Trophoblast cell (in vitro differentiated cells and primary cell): ENCODE measurements around the gene GRID1.

Experiments used
- DNase-seq, 2 donors: peaks; one replicate each; pipeline ENCODE4 v3.0.0-alpha.2; 2016
- H2AFZ ChIP-seq: 2 replicates; pipeline ENCODE4 v1.6.1; 2013; ENCODE audit warnings: low read length, moderate library complexity, mild to moderate bottlenecking; ENCODE audit not compliant: insufficient read depth, poor library complexity
- H2AK5ac ChIP-seq: 2 replicates; pipeline ENCODE4 v1.6.1; 2013; ENCODE audit warnings: mild to moderate bottlenecking, low read length
- H2BK120ac ChIP-seq: 2 replicates; pipeline ENCODE4 v1.6.1; 2013; ENCODE audit warnings: low read length, mild to moderate bottlenecking, moderate library complexity; ENCODE audit not compliant: insufficient read depth, poor library complexity
- H2BK12ac ChIP-seq: 2 replicates; pipeline ENCODE4 v1.6.1; 2013; ENCODE audit warnings: mild to moderate bottlenecking, low read length, moderate library complexity
- H2BK5ac ChIP-seq: 2 replicates; pipeline ENCODE4 v1.6.1; 2013; ENCODE audit warnings: low read length, low read depth, moderate library complexity, mild to moderate bottlenecking; ENCODE audit not compliant: poor library complexity
- H3K14ac ChIP-seq: 2 replicates; pipeline ENCODE4 v1.6.1; 2013; ENCODE audit warnings: mild to moderate bottlenecking, low read length
- H3K18ac ChIP-seq: 2 replicates; pipeline ENCODE4 v1.6.1; 2013; ENCODE audit warnings: mild to moderate bottlenecking, low read length
- H3K23ac ChIP-seq: 2 replicates; pipeline ENCODE4 v1.6.1; 2013; ENCODE audit warnings: low read length
- H3K27ac ChIP-seq: 2 replicates; pipeline ENCODE4 v1.5.1; 2013; ENCODE audit warnings: low read depth, mild to moderate bottlenecking, inconsistent platforms, low read length, moderate library complexity
- H3K27me3 ChIP-seq: 2 replicates; pipeline ENCODE4 v1.6.1; 2013; ENCODE audit warnings: inconsistent platforms, mild to moderate bottlenecking, low read length, moderate library complexity; ENCODE audit not compliant: insufficient read depth
- H3K36me3 ChIP-seq, 2 experiments: 1 replicate in 1 of 2; 2 replicates in 1 of 2; pipeline ENCODE4 v1.6.1; 2013; ENCODE audit warnings: low read length in 2 of 2, mild to moderate bottlenecking in 2 of 2, moderate library complexity in 1 of 2; ENCODE audit not compliant: insufficient read depth in 2 of 2, control insufficient read depth in 1 of 2
- H3K4ac ChIP-seq: 2 replicates; pipeline ENCODE4 v1.6.1; 2013; ENCODE audit warnings: low read depth, mild to moderate bottlenecking, low read length, moderate library complexity
- H3K4me1 ChIP-seq, 2 experiments: 1 replicate in 1 of 2; 2 replicates in 1 of 2; pipeline ENCODE4 v1.6.1; 2013; ENCODE audit warnings: low read length in 2 of 2, mild to moderate bottlenecking in 2 of 2, moderate library complexity in 1 of 2; ENCODE audit not compliant: insufficient read depth in 2 of 2, control insufficient read depth in 1 of 2
- H3K4me2 ChIP-seq: 2 replicates; pipeline ENCODE4 v1.6.1; 2013; ENCODE audit warnings: inconsistent platforms, mild to moderate bottlenecking, low read length, moderate library complexity
- H3K4me3 ChIP-seq: 2 replicates; pipeline ENCODE4 v1.5.1; 2013; ENCODE audit warnings: mild to moderate bottlenecking, low read depth, low read length, inconsistent platforms
- H3K79me1 ChIP-seq: one replicate; pipeline ENCODE4 v1.6.1; 2013; ENCODE audit warnings: low read length
- H3K79me2 ChIP-seq: 2 replicates; pipeline ENCODE4 v1.6.1; 2013; ENCODE audit warnings: low read length, mild to moderate bottlenecking; ENCODE audit not compliant: control insufficient read depth, insufficient read depth, poor library complexity
- H3K9ac ChIP-seq: 2 replicates; pipeline ENCODE4 v1.6.1; 2013; ENCODE audit warnings: mild to moderate bottlenecking, low read length
- H3K9me3 ChIP-seq: 2 replicates; pipeline ENCODE4 v1.6.1; 2013; ENCODE audit warnings: low read depth, mild to moderate bottlenecking, control low read depth, inconsistent platforms, low read length; ENCODE audit not compliant: insufficient read depth
- H4K12ac ChIP-seq: 2 replicates; pipeline ENCODE4 v1.6.1; 2013; ENCODE audit warnings: low read depth, mild to moderate bottlenecking, low read length, moderate library complexity
- H4K8ac ChIP-seq: 2 replicates; pipeline ENCODE4 v1.6.1; 2013; ENCODE audit warnings: low read depth, mild to moderate bottlenecking, low read length, moderate library complexity
- H4K91ac ChIP-seq: one replicate; pipeline ENCODE4 v1.6.1; 2013; ENCODE audit warnings: low read depth, mild to moderate bottlenecking, low read length, moderate library complexity
- WGBS: extraction: QIAGEN DNeasy Blood & Tissue Kit; methylation state at CpG from one replicate; pipeline ENCODE4 v1.1.7; 2013; ENCODE audit warnings: missing lambda C conversion rate; ENCODE audit not compliant: insufficient read length, insufficient coverage; ENCODE audit errors: extremely low coverage; 5-methylcytosine and 5-hydroxymethylcytosine counted together

GRID1 gene

DNA sequence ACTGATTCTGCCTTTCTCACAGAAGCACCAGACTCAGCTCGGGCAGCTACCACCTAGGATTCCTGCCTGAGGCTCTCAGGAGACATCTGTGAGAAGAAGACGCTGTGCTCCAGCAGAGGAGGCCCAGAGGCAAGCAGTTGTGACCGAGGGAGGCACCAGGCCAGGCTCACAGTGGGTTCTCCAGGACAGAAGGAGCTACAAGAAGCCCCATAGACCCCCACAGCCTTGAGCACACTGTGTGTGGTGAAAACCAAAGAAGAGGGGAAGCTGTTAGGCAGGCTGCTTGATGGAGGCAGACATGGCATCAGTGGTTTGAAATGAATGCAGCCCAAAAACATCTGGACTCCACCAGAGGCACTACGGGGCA lies 198.8 kb downstream of the GRID1 start:
- Histone ChIP-seq H3K18ac (no peak overlapping the region), H2AFZ (no peak overlapping the region), H4K8ac (no peak overlapping the region), H2BK5ac (no peak overlapping the region), H4K12ac (no peak overlapping the region), H3K14ac (no peak overlapping the region), H3K36me3 (no peaks in the 10 kb centered on the region), H3K23ac (no peak overlapping the region), H3K79me2 (no peaks in the 10 kb centered on the region), H3K9ac (no peak overlapping the region), H3K27ac (no peak overlapping the region), H2BK12ac (no peak overlapping the region), H3K4me2 (no peak overlapping the region), H3K27me3 (no peaks in the 10 kb centered on the region), H3K79me1 (no peaks in the 10 kb centered on the region), H4K91ac (no peak overlapping the region), H2BK120ac (no peak overlapping the region), H3K4me1 (no peaks in the 10 kb centered on the region), H3K4ac (no peak overlapping the region), H3K4me3 (no peak overlapping the region), H2AK5ac (no peak overlapping the region), H3K9me3 (no peaks in the 10 kb centered on the region)
- WGBS, result no CpG with 5 or more reads among the region's 4 CpGs
- no peak for DNase-seq

- Histone ChIP-seq H3K9ac (no peak overlapping the region), H3K14ac (no peak overlapping the region), H4K91ac (no peak overlapping the region), H3K79me1 (no peaks in the 10 kb centered on the region), H3K79me2 (no peaks in the 10 kb centered on the region), H3K18ac (no peak overlapping the region), H3K4ac (no peak overlapping the region), H3K4me2 (no peak overlapping the region), H2BK5ac (no peak overlapping the region), H3K9me3 (no peaks in the 10 kb centered on the region), H3K4me3 (no peak overlapping the region), H4K8ac (no peak overlapping the region), H2BK120ac (no peak overlapping the region), H3K4me1 (no peaks in the 10 kb centered on the region), H2AK5ac (no peak overlapping the region), H3K36me3 (no peaks in the 10 kb centered on the region), H2AFZ (no peak overlapping the region), H3K23ac (no peak overlapping the region), H3K27ac (no peak overlapping the region), H2BK12ac (no peak overlapping the region), H3K27me3 (no peaks in the 10 kb centered on the region), H4K12ac (no peak overlapping the region)
- no peak for DNase-seq
- WGBS, result no CpG with 5 or more reads among the region's 5 CpGs
Measured at GRCh38 chr10:86167121-86167761, 199.4 kb downstream of the GRID1 start.

- Histone ChIP-seq H3K9ac (no peak overlapping the region), H3K4me2 (no peak overlapping the region), H2BK12ac (no peak overlapping the region), H3K79me2 (no peaks in the 10 kb centered on the region), H3K27me3 (no peaks in the 10 kb centered on the region), H3K4ac (no peak overlapping the region), H2BK120ac (no peak overlapping the region), H3K23ac (no peak overlapping the region), H3K18ac (no peak overlapping the region), H4K12ac (no peak overlapping the region), H3K14ac (no peak overlapping the region), H3K36me3 (no peaks in the 10 kb centered on the region), H3K27ac (no peak overlapping the region), H3K4me1 (no peaks in the 10 kb centered on the region), H2AFZ (no peak overlapping the region), H4K91ac (no peak overlapping the region), H2AK5ac (no peak overlapping the region), H3K4me3 (no peak overlapping the region), H3K79me1 (no peaks in the 10 kb centered on the region), H2BK5ac (no peak overlapping the region), H3K9me3 (no peaks in the 10 kb centered on the region), H4K8ac (no peak overlapping the region)
- WGBS, result no CpG with 5 or more reads among the region's 9 CpGs
- no peak for DNase-seq
Measured at GRCh38 chr10:86165666-86166065, 200.9 kb downstream of the GRID1 start.

DNA sequence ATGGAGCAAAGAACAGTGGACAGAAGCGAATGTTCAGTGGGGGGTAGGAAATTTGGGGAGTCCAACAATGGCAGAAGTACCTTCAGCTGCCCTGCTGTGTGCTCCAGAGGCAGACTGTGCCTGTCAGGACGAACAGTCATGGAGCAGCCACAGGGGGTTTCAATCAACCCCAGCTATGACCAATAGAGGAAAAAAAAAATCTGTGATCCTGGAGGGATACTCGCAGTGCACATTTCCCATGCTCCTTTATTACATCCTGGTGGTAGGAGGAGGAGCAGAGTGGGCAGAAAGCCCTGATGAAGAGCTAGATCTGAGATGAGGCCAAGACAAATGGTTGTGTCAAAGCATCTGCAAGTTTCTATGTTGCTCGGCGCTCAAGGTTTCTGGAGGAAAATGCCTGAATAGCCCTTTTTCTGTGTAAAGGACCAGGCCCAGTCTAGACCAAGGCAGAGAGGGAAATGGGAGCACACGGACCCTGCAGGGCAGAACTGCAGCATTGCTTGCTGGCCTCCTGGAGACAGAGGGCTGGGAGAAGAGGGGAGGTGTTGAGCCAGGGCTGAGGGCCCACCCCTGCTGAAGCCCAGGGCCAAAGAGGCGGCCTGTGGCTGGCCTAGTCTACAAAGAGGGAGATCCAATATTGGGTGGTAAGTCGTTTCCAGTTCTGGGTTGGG lies 201.5 kb downstream of the GRID1 start:
- no peak overlapping the region for H2BK5ac ChIP-seq
- no CpG with 5 or more reads among the region's 8 CpGs for WGBS
- no peak overlapping the region for H3K4me3 ChIP-seq
- no peak overlapping the region for H4K12ac ChIP-seq
- no peak overlapping the region for H2BK120ac ChIP-seq
- H3K14ac ChIP-seq, result no peak overlapping the region
- no peak overlapping the region for H4K91ac ChIP-seq
- H2AK5ac ChIP-seq, result no peak overlapping the region
- no peak overlapping the region for H2BK12ac ChIP-seq
- no peaks in the 10 kb centered on the region for H3K79me2 ChIP-seq
- no peaks in the 10 kb centered on the region for H3K36me3 ChIP-seq
- no peaks in the 10 kb centered on the region for H3K9me3 ChIP-seq
- no peaks in the 10 kb centered on the region for H3K4me1 ChIP-seq
- no peak overlapping the region for H3K9ac ChIP-seq
- DNase-seq, result no peak
- H3K4ac ChIP-seq, result no peak overlapping the region
- no peak overlapping the region for H3K23ac ChIP-seq
- H3K4me2 ChIP-seq, result no peak overlapping the region
- H3K27ac ChIP-seq, result no peak overlapping the region
- no peaks in the 10 kb centered on the region for H3K79me1 ChIP-seq
- no peaks in the 10 kb centered on the region for H3K27me3 ChIP-seq
- no peak overlapping the region for H4K8ac ChIP-seq
- H2AFZ ChIP-seq, result no peak overlapping the region
- H3K18ac ChIP-seq, result no peak overlapping the region
